Measurements from ENCODE around the gene COL25A1. TPM values are rescaled to one million over a fixed set of nuclear protein-coding genes. Genes with fewer than 3 reads are reported as not detected.
"Not testable (repeated sequence)": the region's sequence is repeated elsewhere in the genome, so short reads cannot be mapped to it uniquely, and the experiment has no call there.

COL25A1 gene
- total RNA-seq, 1 experiment from 2014 or later, result 8.8 TPM

DNA sequence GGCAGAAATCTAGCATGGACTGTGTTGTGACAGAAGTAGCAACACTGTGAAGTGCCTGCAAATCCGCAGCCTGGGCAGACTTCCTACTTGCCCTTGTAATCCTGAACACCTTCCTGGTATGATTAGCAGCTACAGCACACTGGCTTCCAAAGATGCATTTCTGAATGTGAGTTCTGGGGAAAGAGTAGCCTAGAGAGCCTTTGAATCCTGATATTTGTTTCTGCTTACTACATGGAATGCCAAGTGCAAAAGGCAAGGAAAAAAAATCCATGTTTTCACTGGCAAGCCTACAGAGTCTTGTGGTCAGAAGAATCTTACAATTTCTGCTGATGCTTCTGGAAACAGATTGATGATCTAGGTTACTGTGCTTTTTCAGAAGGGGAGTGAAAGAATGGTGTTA lies 223.7 kb downstream of the COL25A1 start:
- CTCF ChIA-PET, result no interaction called here
- no peaks in the 10 kb centered on the region for H3K36me3 ChIP-seq (ENCODE audit: insufficient read depth, low read length, poor library complexity, severe bottlenecking)
- BruUV-seq (replicated peaks), result no TSS peak
- H3K27ac ChIP-seq (ENCODE audit: low read depth, low read length, poor library complexity, severe bottlenecking), result no peak overlapping the region
- POLR2A ChIA-PET (ENCODE audit: low non-redundant PET), result no interaction called here
- H3K4me3 ChIP-seq (ENCODE audit: low read depth, low read length, poor library complexity, severe bottlenecking), result no peak overlapping the region
- TF ChIP-seq EZH2 (IDR thresholded peaks at IDR 0.05; ENCODE audit: borderline replicate concordance, low read depth, low read length, poor library complexity, severe bottlenecking), result no peak
- no peak for TF ChIP-seq CTCF (conservative IDR thresholded peaks at IDR 0.05; ENCODE audit: low read depth, low read length)
- H3K9me3 ChIP-seq (ENCODE audit: low read depth, low read length, poor library complexity, severe bottlenecking), result no peaks in the 10 kb centered on the region
- peak; percentile 11 for DNase-seq (ENCODE audit: low spot score)
- H3K4me1 ChIP-seq (ENCODE audit: insufficient read depth, low read length, poor library complexity, severe bottlenecking), result peaks cover 23% of the 10 kb centered on the region
- intact Hi-C loops (cut with micrococcal nuclease; ENCODE audit: unreplicated experiment), result loop anchor here (10.0 kb wide), 2 partner anchors 134 to 216 kb away; no protein-coding TSS in a partner anchor
- H3K27me3 ChIP-seq (replicated peaks; ENCODE audit: insufficient read depth, low read depth, low read length, poor library complexity), result no peaks in the 10 kb centered on the region

GRCh38 chr4:109077505-109077904 lies 225.0 kb downstream of the COL25A1 start:
- BruUV-seq (replicated peaks), result no TSS peak
- DNase-seq (ENCODE audit: low spot score), result no peak
- Histone ChIP-seq H3K36me3 (ENCODE audit: insufficient read depth, low read length, poor library complexity, severe bottlenecking) (no peaks in the 10 kb centered on the region), H3K27ac (ENCODE audit: low read depth, low read length, poor library complexity, severe bottlenecking) (no peak overlapping the region), H3K9me3 (ENCODE audit: low read depth, low read length, poor library complexity, severe bottlenecking) (no peaks in the 10 kb centered on the region), H3K4me1 (ENCODE audit: insufficient read depth, low read length, poor library complexity, severe bottlenecking) (peaks cover 30% of the 10 kb centered on the region), H3K27me3 (replicated peaks; ENCODE audit: insufficient read depth, low read depth, low read length, poor library complexity) (no peaks in the 10 kb centered on the region), H3K4me3 (ENCODE audit: low read depth, low read length, poor library complexity, severe bottlenecking) (no peak overlapping the region)
- ChIA-PET POLR2A (ENCODE audit: low non-redundant PET) (no interaction called here), CTCF (no interaction called here)
- intact Hi-C loops (cut with micrococcal nuclease; ENCODE audit: unreplicated experiment), result loop anchor here (10.0 kb wide), 2 partner anchors 133 to 217 kb away; no protein-coding TSS in a partner anchor
- TF ChIP-seq CTCF (conservative IDR thresholded peaks at IDR 0.05; ENCODE audit: low read depth, low read length) (no peak), EZH2 (IDR thresholded peaks at IDR 0.05; ENCODE audit: borderline replicate concordance, low read depth, low read length, poor library complexity, severe bottlenecking) (no peak)

DNA sequence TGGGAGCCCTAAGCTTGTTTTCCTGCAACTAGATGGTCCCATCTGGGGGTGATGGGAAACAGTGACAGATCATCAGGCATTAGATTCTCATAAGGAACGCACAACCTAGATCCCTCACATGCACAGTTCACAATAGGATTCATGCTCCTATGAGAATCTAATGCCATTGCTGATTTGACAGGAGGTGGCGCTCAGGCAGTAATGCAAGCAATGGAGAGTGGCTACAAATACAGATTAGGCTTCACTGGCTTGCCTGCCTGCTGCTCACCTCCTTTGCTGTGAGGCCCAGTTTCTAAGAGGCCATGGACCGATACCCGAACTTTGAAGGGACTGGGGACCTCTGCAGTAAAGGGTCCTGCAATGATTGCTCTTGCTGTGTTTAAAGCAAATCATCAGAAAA lies 225.7 kb downstream of the COL25A1 start:
- H3K4me1 ChIP-seq (ENCODE audit: insufficient read depth, low read length, poor library complexity, severe bottlenecking), result peaks cover 35% of the 10 kb centered on the region
- BruUV-seq (replicated peaks); POLR2A ChIA-PET (ENCODE audit: low non-redundant PET); H3K27me3 ChIP-seq (replicated peaks; ENCODE audit: insufficient read depth, low read depth, low read length, poor library complexity); H3K36me3 ChIP-seq (ENCODE audit: insufficient read depth, low read length, poor library complexity, severe bottlenecking); H3K4me3 ChIP-seq (ENCODE audit: low read depth, low read length, poor library complexity, severe bottlenecking); H3K9me3 ChIP-seq (ENCODE audit: low read depth, low read length, poor library complexity, severe bottlenecking); H3K27ac ChIP-seq (ENCODE audit: low read depth, low read length, poor library complexity, severe bottlenecking); CTCF ChIA-PET: not testable (repeated sequence)
- intact Hi-C loops (cut with micrococcal nuclease; ENCODE audit: unreplicated experiment), result loop anchor here (10.0 kb wide), 2 partner anchors 132 to 218 kb away; no protein-coding TSS in a partner anchor
- peak; percentile 21 for DNase-seq (ENCODE audit: low spot score)
- 0 out of 2 replicates have a peak, but pooled peaks have one; percentile 19 for TF ChIP-seq CTCF (conservative IDR thresholded peaks at IDR 0.05; ENCODE audit: low read depth, low read length)
